Measurements from ENCODE around the gene LASP1NB.

LASP1NB gene

GRCh38 chr17:38885044-38885727 is 40.2 kb upstream of the LASP1NB start:
- TF ChIP-seq EZH2 (IDR thresholded peaks at IDR 0.05): no peak
- no peak for TF ChIP-seq FOXP2 (optimal IDR thresholded peaks at IDR 0.05; ENCODE audit: control extremely low read depth, extremely low read length, insufficient read depth)
- TF ChIP-seq POLR2AphosphoS5 (IDR thresholded peaks at IDR 0.05; ENCODE audit: borderline replicate concordance, low read depth, low read length): no peak
- Histone ChIP-seq H3K9me3 (ENCODE audit: low read depth, low read length) (no peaks in the 10 kb centered on the region), H3K4me3 (no peak overlapping the region), H3K27ac (no peak overlapping the region), H3K9ac (ENCODE audit: insufficient read length) (no peak overlapping the region), H3K36me3 (ENCODE audit: insufficient read depth, low read length) (peaks cover 45% of the 10 kb centered on the region)
- no peak for DNase-seq (ENCODE audit: low read depth, low spot score)

- H3K36me3 ChIP-seq (ENCODE audit: insufficient read depth, low read length): peaks cover 45% of the 10 kb centered on the region
- TF ChIP-seq EZH2 (IDR thresholded peaks at IDR 0.05) (no peak), POLR2AphosphoS5 (IDR thresholded peaks at IDR 0.05; ENCODE audit: borderline replicate concordance, low read depth, low read length) (no peak), FOXP2 (optimal IDR thresholded peaks at IDR 0.05; ENCODE audit: control extremely low read depth, extremely low read length, insufficient read depth) (no peak)
- no peak overlapping the region for H3K27ac ChIP-seq
- no peak for DNase-seq (ENCODE audit: low read depth, low spot score)
- H3K9ac ChIP-seq (ENCODE audit: insufficient read length): no peak overlapping the region
- H3K9me3 ChIP-seq (ENCODE audit: low read depth, low read length): no peaks in the 10 kb centered on the region
- H3K4me3 ChIP-seq: no peak overlapping the region
Measured at GRCh38 chr17:38885728-38886642, 39.4 kb upstream of the LASP1NB start.

DNA sequence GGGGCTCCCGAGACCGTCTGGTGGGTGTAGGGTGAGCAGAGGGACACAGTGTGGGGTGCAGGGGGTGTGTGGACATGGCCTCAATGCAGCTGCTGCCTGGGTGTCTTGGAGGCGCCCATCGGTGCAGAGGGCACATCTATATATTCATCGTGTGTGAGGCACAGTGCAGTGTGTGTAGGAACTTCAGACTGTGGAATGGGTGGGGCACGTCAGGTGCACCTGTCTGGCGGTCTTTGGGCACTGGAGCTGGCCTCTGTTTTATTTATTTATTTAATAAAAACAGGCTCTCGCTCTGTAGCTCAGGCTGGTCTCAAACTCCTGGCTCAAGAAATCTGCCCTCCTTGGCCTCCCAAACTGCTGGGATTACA is 38.8 kb upstream of the LASP1NB start:
- Histone ChIP-seq H3K9ac (ENCODE audit: insufficient read length) (no peak overlapping the region), H3K36me3 (ENCODE audit: insufficient read depth, low read length) (peaks cover 43% of the 10 kb centered on the region), H3K9me3 (ENCODE audit: low read depth, low read length) (no peaks in the 10 kb centered on the region), H3K27ac (no peak overlapping the region), H3K4me3 (no peak overlapping the region)
- no peak for DNase-seq (ENCODE audit: low read depth, low spot score)
- TF ChIP-seq POLR2AphosphoS5 (IDR thresholded peaks at IDR 0.05; ENCODE audit: borderline replicate concordance, low read depth, low read length): no peak
- no peak for TF ChIP-seq EZH2 (IDR thresholded peaks at IDR 0.05)
- no peak for TF ChIP-seq FOXP2 (optimal IDR thresholded peaks at IDR 0.05; ENCODE audit: control extremely low read depth, extremely low read length, insufficient read depth)

- no peaks in the 10 kb centered on the region for H3K9me3 ChIP-seq (ENCODE audit: low read depth, low read length)
- DNase-seq (ENCODE audit: low read depth, low spot score): no peak
- H3K4me3 ChIP-seq: no peak overlapping the region
- no peak overlapping the region for H3K27ac ChIP-seq
- H3K9ac ChIP-seq (ENCODE audit: insufficient read length): no peak overlapping the region
- no peak for TF ChIP-seq EZH2 (IDR thresholded peaks at IDR 0.05)
- TF ChIP-seq POLR2AphosphoS5 (IDR thresholded peaks at IDR 0.05; ENCODE audit: borderline replicate concordance, low read depth, low read length): no peak
- no peak for TF ChIP-seq FOXP2 (optimal IDR thresholded peaks at IDR 0.05; ENCODE audit: control extremely low read depth, extremely low read length, insufficient read depth)
- peaks cover 48% of the 10 kb centered on the region for H3K36me3 ChIP-seq (ENCODE audit: insufficient read depth, low read length)
Measured at GRCh38 chr17:38888842-38889241, 36.6 kb upstream of the LASP1NB start.

DNA sequence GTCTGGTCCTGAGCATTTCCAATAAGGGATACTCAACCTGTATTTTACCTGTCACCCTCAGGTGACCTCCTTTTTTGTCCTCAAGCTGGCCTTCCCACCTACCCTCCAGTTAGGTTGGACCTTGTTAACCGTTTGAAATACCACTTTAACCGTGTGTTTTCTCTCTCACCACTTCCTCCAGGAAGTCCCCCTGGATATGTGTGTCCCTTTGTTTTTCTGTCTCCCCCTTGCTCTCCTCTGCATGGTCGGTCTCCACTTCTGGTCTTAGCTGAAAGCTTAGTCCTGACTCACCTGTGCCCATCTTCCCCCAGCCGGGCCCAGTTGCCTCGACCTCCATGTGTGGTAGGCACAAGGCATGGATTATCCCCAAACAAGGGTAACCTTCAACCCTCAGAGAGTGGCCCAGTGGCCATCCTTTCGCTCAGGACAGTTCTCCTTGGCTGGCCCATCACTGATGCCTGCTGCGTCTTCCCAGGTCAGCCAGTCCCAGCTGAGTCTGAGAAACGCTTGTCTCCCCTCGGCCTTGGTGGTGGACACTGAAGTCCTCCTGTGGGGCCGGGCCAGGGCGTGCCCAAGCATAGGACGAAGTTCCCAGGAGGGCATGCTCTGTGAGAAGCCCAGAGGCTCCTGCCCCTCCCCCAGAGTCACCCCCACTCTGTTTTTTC is 35.5 kb upstream of the LASP1NB start:
- H3K36me3 ChIP-seq (ENCODE audit: insufficient read depth, low read length): peaks cover 52% of the 10 kb centered on the region
- TF ChIP-seq POLR2AphosphoS5 (IDR thresholded peaks at IDR 0.05; ENCODE audit: borderline replicate concordance, low read depth, low read length): no peak
- no peak for TF ChIP-seq FOXP2 (optimal IDR thresholded peaks at IDR 0.05; ENCODE audit: control extremely low read depth, extremely low read length, insufficient read depth)
- TF ChIP-seq EZH2 (IDR thresholded peaks at IDR 0.05): no peak
- no peak overlapping the region for H3K4me3 ChIP-seq
- H3K9ac ChIP-seq (ENCODE audit: insufficient read length): no peak overlapping the region
- no peaks in the 10 kb centered on the region for H3K9me3 ChIP-seq (ENCODE audit: low read depth, low read length)
- no peak for DNase-seq (ENCODE audit: low read depth, low spot score)
- H3K27ac ChIP-seq: no peak overlapping the region

GRCh38 chr17:38890410-38890746 is 35.0 kb upstream of the LASP1NB start:
- H3K9ac ChIP-seq (ENCODE audit: insufficient read length): no peak overlapping the region
- DNase-seq (ENCODE audit: low read depth, low spot score): no peak
- no peaks in the 10 kb centered on the region for H3K9me3 ChIP-seq (ENCODE audit: low read depth, low read length)
- no peak overlapping the region for H3K4me3 ChIP-seq
- TF ChIP-seq POLR2AphosphoS5 (IDR thresholded peaks at IDR 0.05; ENCODE audit: borderline replicate concordance, low read depth, low read length) (no peak), EZH2 (IDR thresholded peaks at IDR 0.05) (no peak), FOXP2 (optimal IDR thresholded peaks at IDR 0.05; ENCODE audit: control extremely low read depth, extremely low read length, insufficient read depth) (no peak)
- peaks cover 47% of the 10 kb centered on the region for H3K36me3 ChIP-seq (ENCODE audit: insufficient read depth, low read length)
- no peak overlapping the region for H3K27ac ChIP-seq

DNA sequence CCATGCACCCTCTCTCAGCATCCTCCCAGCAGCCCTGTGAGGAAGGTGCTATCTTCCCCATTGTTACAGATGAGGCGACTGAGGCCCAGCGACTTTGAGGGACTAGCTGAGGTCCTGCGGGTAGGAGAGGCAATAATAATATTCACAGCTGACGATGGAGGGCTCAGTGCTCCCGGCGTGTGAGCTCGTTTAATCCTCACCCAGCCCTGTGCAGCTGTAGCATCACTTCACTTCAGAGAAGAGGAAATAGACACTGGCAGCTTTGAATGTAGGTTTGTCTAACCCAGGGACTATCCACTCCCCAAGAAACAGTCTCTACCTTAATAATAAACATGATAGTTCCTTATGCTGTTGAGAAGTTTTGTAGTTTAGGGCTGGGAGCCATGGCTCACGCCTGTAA is 34.0 kb upstream of the LASP1NB start:
- no peak overlapping the region for H3K27ac ChIP-seq
- H3K4me3 ChIP-seq: no peak overlapping the region
- peaks cover 46% of the 10 kb centered on the region for H3K36me3 ChIP-seq (ENCODE audit: insufficient read depth, low read length)
- DNase-seq (ENCODE audit: low read depth, low spot score): no peak
- no peak for TF ChIP-seq POLR2AphosphoS5 (IDR thresholded peaks at IDR 0.05; ENCODE audit: borderline replicate concordance, low read depth, low read length)
- no peak for TF ChIP-seq FOXP2 (optimal IDR thresholded peaks at IDR 0.05; ENCODE audit: control extremely low read depth, extremely low read length, insufficient read depth)
- no peak for TF ChIP-seq EZH2 (IDR thresholded peaks at IDR 0.05)
- H3K9ac ChIP-seq (ENCODE audit: insufficient read length): no peak overlapping the region
- no peaks in the 10 kb centered on the region for H3K9me3 ChIP-seq (ENCODE audit: low read depth, low read length)

DNA sequence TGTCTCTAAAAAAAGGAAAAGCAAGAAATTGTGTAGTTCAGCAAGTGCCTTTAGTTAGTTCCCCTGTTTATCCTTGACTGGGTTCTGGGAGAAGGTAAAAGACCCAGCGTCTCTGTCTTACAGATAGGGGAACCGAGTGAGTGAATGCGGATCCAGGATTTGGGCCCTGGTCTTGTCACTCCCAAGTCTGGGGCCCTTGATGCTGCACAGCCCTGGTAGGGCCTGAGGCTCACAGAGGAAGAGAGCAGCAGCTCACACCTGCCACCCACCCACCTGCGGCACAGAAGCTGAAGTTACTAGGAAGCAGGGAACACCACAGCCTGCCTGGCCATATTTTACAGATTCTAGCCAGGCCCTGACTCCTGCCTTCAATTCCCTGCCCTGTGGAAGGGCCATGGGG is 33.3 kb upstream of the LASP1NB start:
- Histone ChIP-seq H3K27ac (no peak overlapping the region), H3K9ac (ENCODE audit: insufficient read length) (no peak overlapping the region), H3K4me3 (no peak overlapping the region), H3K36me3 (ENCODE audit: insufficient read depth, low read length) (peaks cover 46% of the 10 kb centered on the region), H3K9me3 (ENCODE audit: low read depth, low read length) (no peaks in the 10 kb centered on the region)
- no peak for DNase-seq (ENCODE audit: low read depth, low spot score)
- TF ChIP-seq FOXP2 (optimal IDR thresholded peaks at IDR 0.05; ENCODE audit: control extremely low read depth, extremely low read length, insufficient read depth): no peak
- TF ChIP-seq EZH2 (IDR thresholded peaks at IDR 0.05): no peak
- TF ChIP-seq POLR2AphosphoS5 (IDR thresholded peaks at IDR 0.05; ENCODE audit: borderline replicate concordance, low read depth, low read length): no peak
